Stimulated activated CD4-positive, alpha-beta T cell treated with anti-CD3 and anti-CD28 coated beads, Interleukin-4, amount 100 ng/mL, for 48 hours (primary cell): ENCODE results near the gene DDX20.
"Not testable (repeated sequence)": the region's sequence is repeated elsewhere in the genome, so short reads cannot be mapped to it uniquely, and the experiment has no call there.

Source experiments
- DNase-seq, 2 donors: peaks; one replicate each; pipeline ENCODE4 v3.0.0-alpha.2; 2020; ENCODE audit warnings: low read depth in 2 of 2

Gene DDX20

GRCh38 chr1:111733183-111733991 lies 22.3 kb upstream of the DDX20 start:
- no peak for DNase-seq

- DNase-seq, result no peak
These were observed 21.7 kb upstream of the DDX20 start for GRCh38 chr1:111733992-111734341.

DNA sequence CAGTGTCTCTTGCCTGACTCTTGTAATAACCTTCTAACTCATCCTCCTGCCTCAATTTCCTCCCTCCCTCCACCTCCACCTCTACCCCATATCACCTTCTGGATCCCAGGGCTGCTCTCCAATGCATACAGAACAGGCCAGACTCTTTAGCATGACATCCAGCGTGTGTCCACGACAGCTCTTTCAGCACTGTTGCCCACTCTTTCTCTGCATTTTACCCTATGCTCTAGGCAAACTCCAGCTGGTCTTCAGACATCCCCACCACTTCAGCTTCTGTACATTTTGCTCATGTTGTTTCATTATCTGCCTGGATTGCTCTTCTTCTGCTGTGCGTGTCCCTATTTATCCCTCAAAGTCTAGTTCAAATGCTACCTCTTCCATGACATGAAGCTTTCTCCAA lies 21.3 kb upstream of the DDX20 start:
- no peak for DNase-seq

GRCh38 chr1:111734856-111735255 lies 20.8 kb upstream of the DDX20 start:
- DNase-seq, result no peak

GRCh38 chr1:111735321-111735720 lies 20.4 kb upstream of the DDX20 start:
- DNase-seq, result no peak

DNA sequence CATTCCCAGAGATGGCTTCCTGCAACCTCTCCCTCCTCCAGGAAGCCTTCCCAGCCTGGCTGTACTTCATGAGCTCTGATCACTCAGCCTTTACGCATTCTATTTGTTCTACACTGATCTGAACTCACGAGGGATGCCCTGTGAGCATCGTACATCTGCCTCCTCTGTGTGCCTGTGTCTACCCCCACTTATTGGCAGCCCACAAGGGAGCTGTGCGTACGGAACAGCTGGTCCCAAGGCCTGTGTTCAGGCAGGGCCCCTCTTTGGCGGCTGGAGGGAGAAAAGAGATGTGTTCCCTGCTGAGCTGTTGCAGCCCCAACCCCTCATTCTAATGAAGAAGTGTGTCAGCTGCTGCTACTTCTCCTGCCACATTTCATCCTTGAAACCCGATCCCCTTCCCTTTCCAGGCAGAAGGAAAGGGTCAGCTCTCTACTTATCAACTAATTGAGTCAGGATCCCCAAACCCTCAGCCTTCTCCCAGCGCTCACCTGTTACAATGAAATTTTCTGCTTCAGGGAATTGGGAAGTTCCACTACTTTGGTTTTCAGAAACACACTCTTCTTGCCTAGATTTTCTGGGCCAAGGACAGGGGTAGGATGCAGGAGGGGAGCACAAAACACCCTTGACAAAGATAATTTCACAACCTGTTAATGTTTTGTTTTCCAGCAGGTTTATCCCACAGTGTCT lies 19.7 kb upstream of the DDX20 start:
- no peak for DNase-seq

DNA sequence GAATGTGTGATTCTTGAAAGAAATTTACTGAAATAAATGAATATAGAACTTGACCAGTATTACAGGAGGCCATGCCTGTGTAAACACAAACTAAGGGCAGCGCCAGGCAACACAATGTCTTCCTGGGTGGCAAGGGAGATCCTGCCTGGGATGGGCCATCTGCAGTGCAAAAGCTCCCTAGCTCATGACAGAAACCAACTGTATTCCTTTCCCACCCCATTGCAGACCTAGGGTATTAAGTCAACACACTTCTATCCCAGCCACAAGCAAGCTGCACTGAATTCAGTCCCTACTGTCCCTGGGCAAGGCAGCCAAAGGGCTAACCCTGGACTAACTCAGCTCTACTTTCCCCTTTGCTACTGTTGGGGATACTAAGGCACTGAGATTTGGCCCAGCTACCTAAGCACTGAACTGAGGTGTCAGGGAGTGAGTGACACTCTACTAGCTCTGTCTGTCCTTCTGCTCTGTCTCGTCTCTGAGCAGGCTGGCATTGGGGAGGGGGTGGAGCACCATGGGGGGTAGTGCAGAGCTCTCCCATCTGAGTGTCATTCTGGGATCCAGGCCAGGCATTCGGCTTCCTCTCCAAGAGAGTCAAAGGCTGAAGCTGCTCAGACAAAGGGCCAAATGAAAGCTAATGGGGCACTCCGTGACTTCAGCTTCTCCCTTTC lies 19.0 kb upstream of the DDX20 start:
- no peak for DNase-seq

DNA sequence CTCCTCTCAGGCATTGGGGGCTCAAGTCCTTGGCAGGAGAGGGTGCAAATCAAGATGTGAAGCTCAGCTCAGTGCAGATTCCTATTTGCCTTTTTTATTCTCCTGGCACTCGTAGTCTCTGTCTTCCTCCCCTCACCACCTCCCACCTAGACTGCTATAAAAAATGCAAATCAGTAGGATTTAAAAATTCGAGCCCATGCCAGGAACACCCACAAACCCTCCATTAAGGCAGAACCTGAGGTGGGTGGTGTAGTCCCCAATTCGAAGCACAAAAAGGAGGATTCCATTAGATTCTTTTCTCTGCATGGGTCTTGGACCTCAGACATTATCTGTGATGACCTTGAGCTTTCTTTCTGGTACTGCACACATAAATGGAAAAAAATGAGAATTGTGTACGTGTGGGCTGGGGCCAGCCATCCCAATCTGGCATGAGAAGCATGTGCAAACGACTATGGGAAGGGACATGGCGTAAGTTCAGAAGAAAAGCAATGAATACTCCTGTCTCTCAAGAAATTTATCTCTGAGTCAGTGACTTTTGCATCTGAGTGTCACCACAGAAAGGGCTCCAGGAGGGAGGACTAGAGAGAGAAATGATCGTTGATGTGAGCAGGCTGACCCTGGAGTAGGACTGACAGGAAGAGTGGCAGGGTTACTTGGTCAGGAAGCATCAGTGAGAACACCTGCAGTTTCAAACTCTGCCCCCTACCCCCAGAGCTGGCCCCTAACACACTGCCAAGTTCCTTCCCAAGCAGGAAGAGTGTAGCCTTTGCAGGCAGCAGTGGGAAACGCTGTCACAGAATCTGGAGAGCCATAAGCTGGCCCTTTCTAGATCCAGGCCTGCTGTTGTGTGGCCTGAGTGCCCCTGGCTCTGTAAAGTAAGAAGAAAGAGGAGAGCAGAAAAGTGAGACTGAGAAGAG lies 18.2 kb upstream of the DDX20 start:
- no peak for DNase-seq

- DNase-seq, result no peak
These were observed 17.6 kb upstream of the DDX20 start for GRCh38 chr1:111738133-111738435.

- peak in 1 of 2 donors; percentile 22 for DNase-seq
These were observed 17.1 kb upstream of the DDX20 start for GRCh38 chr1:111738436-111739193.

DNA sequence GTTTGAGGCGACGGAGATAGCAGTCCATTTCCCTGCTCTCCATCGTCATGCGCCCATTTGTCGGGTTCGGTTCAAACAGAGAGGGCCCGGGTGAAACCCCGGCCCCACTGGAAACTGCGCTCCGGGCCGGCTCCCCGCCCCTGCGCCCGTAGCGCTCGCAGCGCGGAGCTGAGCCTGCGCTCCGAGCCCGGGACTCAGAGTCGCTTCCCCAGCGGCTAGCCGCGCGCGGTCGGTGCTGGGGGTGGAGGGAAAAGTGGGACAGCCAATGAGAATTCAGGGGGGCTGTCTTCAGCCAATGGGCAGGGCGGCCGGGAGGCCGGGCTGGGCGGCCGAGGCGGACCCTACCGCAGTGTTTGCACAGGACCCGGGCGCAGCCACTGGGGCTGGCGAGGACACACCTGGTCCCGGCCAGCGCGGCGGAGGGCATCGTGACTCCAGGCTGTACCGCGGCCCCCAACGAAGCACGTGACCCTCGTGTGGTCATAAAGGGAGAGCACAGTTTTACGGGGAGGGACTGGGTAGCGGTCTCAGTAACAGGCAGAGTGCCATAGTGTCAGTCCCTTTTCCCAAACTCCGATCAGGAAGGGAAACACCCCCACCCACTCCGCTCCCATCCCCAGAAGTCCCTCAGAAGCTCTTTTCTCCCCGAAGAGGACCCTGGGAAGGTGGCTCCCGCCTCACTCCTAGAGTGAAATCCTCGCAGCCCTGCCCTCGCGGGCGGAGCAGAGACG lies 16.3 kb upstream of the DDX20 start, which contains the start of gene INKA2:
Gene INKA2, minus strand, starts transcription at position 202 of the 731 bp plus-strand sequence. Its CDS starts 153 bp downstream, at position 49.
- peak; percentile 70 to 81 for DNase-seq

DNA sequence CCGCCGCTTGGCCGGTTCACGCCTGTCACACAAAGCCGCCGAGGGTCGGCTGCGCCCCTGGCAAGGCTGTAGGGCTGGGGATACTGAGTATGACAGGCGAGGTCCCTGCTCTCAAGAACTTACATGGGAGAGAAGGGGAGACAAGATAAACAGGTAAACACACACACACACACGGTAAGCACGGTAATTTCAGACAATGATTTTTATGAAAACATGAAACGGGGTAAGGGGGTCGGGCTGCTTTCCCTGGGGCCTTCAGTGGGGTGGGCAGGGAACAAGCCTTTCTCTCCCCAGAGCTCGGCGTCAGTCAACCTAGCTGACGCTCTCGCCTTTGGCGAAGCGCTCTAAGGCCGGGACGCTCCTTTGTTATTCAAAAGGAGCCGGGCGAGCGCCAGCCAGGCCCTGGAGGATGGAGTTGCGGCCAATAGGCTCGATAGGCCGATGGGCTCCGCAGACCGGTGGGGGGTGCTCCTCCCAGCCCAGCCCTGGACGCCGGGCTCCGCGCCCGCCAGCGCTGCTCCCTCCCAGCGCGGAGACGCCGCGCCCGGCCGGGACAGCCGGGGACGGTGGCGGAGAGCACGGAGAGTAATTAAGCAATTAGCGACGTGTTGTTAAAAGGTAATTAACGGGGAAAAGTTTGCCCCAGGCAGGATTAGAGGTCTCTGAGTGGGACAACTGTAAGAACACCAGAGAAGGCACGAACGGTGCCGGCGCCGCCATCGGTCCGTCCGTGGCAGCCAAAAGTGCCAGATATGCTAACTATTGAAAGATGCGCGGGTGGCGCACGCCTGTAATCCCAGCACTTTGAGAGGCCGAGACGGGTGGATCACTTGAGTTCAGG lies 15.6 kb upstream of the DDX20 start:
- DNase-seq, result no peak

GRCh38 chr1:111742292-111742691 lies 13.4 kb upstream of the DDX20 start:
- not testable (repeated sequence) for DNase-seq

DNA sequence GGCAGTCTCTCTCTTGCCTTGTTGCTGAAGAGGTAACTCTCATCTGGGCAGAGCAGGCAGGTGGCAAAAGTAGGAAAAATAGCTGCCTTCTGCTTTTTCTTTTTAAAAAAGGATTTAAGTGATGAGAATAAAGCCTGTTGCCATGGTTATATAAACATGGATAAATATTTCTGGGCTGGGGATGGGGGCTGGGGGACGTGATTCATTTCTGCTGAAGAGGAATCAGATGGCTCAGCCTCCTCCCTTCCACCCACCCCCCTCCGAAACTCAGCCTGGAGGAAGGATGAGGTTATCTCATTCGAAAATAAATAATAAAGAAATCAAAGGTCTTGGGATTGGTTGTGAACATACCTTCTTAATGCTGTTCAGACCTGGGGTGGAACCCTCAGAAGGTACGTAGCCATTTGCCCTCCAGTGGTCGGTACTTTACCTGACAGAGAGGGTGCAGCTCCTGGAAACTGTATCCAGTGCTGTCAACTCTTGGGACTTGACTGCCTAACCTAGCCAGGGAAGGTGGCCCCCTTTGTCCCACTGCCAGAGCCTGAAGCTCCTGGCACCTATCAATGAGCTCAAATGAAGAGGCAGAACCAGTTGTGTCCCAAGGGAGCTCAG lies 12.7 kb upstream of the DDX20 start:
- no peak for DNase-seq

GRCh38 chr1:111743679-111744101 lies 12.0 kb upstream of the DDX20 start:
- DNase-seq, result no peak

DNA sequence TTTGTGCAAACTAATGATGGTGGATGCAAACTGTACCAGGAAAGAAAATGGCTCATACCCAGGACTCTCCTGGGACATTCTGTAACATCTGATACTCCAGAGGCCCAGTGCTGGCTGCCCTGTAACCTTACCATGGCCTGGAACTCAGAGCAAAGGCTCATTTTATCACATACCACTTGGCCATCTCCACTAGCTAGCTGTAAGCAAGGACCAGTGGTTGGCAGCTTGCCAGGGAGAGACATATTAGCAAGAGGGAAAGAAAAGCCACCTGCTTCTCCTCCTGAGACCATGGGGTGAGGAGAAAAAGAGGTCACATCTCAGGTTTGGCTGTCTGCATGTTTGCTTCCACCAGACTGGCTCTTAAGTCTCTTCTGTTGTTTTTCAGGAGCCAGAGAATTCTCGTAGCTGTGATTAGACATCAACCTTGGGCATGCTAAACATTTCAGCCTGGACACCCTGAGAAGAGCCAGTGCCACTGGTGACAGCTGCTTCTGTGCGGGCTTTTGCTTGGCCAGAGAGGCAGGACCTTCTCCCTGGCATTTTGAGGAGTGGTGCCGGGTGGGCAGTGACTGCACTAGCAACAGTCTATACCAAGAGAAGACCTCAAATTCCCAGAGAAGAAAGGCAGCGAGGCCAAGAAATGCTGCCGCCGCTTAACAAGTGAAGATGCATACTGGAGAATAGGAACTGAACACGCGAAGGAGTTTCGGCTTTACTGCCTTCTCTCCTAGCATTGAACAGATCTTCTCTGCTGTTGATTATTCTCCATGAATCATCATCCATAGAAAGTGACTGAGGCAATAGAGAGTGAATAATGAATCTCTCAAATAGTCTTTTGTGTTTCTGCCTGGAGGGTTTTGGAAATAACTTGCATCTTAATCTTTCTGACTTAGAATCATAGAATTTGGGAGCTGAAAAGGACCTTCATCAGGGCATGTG lies 9.8 kb upstream of the DDX20 start:
- DNase-seq, result no peak

- no peak for DNase-seq
These were observed 9.1 kb upstream of the DDX20 start for GRCh38 chr1:111746614-111746999.

GRCh38 chr1:111747282-111747734 lies 8.4 kb upstream of the DDX20 start:
- peak; percentile 62 to 78 for DNase-seq
